RPMI8226 (cell line): Measurements from ENCODE around the gene FNDC1.
"Not testable (repeated sequence)": the region's sequence is repeated elsewhere in the genome, so short reads cannot be mapped to it uniquely, and the experiment has no call there.

Experiments
- DNase-seq: peaks from one replicate; pipeline ENCODE4 v3.0.0-alpha.2; 2015

FNDC1 gene

DNA sequence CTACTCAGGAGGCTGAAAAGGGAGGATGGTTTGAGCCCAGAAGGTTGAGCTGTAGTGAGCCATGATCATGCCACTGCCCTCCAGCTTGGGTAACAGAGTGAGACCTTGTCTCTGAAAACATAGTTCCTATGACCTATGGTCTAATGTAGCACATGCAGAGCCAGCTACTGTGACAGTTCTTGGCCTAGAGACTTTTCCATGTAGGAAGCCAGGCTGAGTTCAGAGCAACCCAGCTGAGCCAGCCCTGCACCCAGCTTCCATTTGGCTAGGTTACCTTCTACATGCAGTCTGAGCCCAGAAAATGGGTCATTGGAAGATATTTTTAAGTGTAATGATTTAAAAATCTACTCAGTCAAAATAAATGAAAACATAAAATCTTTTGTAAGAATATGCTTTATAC is 92.8 kb downstream of the FNDC1 start:
- no peak for DNase-seq

DNA sequence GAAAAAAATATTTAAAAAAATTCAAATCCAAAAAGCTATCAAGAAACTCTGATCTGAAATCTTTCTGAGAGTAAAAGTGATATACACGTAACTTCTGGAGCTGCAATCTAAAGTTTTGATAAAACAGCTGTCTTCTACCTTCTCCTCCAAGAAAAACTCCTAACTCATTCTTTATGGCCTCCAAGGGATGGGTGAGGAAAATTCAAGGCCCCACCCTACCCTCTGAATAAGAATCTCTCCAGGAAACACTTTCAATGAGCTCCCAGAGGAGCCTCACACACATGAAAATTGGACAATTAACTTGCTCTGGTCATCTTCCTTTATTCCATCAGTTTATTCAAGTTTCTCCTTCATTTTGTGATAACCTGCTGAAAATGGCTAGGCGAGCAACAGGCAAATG is 93.4 kb downstream of the FNDC1 start:
- no peak for DNase-seq

DNA sequence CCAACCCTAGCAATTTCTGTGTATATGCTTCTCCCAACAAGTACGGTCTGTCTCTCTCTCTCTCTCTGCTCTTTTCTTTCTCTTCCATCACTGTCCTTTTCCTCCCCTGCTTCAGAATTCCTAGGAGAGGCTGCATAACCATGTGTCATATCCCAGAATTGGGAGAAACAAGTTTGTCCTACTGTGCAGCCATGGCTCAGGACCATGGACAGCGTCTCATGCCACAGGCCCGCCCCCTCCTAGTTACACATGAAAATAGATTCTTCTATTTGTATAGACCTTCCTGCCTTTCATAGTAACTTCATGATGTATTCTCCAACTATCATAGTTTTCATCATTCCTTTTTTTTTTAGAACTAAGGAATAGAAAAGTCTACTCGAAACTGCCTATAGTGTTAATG is 98.0 kb downstream of the FNDC1 start:
- peak; percentile 8 for DNase-seq

GRCh38 chr6:159268511-159268910 is 99.3 kb downstream of the FNDC1 start:
- no peak for DNase-seq

GRCh38 chr6:159271257-159271656 is 102.1 kb downstream of the FNDC1 start:
- no peak for DNase-seq

DNA sequence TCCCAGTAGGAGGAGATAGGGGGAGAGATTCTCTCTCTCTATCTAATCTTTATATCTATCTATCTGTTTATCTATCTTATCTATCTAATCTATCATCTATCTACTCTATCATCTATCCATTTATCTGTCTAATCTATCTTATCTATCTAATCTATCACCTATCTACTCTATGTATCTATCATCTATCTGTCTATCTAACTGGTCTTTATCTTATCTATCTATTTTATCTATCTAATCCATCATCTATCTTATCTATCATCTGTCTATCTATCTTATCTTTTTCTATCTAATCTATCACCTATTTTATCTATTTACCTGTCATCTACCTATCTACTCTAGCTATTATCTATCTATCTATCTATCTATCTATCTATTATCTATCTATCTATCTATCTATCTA is 109.4 kb downstream of the FNDC1 start:
- no peak for DNase-seq

GRCh38 chr6:159279790-159280277 is 110.6 kb downstream of the FNDC1 start:
- peak; percentile 12 for DNase-seq

DNA sequence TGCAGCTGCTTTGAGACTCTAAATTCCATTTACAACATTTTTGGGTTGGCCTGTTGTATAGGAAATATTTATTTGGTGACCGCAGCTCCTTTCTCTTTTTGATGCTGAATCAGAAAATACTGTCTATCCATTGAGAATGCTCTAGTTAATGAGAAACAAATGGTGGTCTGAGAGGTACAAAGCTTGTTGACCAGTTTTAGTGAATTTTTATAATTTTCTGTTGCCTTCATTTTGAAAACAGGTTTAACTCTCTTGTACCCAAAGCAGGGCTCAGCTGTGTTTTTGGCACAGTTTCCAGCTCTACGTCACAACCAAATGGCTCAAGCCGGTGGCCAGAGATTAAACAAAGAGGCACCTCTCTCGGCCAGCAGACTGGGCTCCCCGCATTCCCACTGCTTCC is 113.2 kb downstream of the FNDC1 start:
- no peak for DNase-seq

DNA sequence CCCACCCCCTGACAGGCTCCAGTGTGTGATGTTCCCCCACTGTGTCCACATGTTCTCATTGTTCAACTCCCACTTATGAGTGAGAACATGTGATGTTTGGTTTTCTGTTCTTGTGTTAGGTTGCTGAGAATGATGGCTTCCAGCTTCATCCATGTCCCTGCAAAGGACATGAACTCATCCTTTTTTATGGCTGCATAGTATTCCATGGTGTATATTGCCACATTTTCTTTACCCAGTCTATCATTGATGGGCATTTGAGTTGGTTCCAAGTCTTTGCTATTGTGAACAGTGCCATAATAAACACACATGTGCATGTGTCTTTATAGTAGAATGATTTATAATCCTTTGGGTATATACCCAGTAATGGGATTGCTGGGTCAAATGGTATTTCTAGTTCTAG is 115.5 kb downstream of the FNDC1 start:
- DNase-seq = not testable (repeated sequence)

GRCh38 chr6:159298840-159299239 is 129.6 kb downstream of the FNDC1 start:
- no peak for DNase-seq

DNA sequence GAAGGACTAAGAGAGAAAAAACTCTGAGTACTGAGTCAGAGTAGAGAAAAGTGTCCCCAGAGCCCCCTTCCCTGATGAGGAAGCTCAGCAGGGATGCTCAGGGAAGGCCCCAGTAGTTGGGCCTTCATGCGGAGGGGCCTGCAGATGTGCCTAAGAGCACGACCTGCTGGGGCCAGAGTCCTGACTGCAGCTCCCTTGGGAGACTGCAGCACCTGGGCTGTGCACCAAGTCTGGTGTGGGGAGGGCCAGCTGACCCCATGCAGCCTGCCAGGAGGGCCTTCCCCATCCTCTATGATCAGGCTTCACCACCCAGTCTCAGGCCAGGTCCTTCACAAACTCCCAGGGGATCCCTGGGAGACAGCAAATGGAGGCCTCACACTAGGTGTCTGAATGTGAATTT is 130.4 kb downstream of the FNDC1 start:
- DNase-seq = no peak

DNA sequence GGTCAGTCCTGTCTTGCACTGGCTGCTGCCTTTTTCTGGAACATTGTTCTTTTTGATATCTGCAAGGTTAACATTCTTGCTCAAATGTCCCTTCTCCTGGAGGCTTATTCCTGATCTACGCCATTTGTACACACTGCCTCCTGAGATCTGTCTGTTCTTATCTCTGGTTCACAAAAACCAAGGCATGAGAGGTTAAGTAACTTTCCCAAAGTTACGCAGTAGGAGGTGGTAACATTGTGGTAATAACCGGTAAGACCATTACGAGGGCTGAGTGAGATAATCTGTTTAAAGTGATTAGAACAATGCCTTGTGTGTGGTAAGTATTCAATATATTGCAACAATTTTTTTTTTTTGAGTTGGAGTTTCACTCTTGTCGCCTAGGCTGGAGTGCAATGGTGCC is 132.1 kb downstream of the FNDC1 start:
- no peak for DNase-seq

- DNase-seq = no peak
These were observed 132.8 kb downstream of the FNDC1 start for GRCh38 chr6:159301810-159302593.

DNA sequence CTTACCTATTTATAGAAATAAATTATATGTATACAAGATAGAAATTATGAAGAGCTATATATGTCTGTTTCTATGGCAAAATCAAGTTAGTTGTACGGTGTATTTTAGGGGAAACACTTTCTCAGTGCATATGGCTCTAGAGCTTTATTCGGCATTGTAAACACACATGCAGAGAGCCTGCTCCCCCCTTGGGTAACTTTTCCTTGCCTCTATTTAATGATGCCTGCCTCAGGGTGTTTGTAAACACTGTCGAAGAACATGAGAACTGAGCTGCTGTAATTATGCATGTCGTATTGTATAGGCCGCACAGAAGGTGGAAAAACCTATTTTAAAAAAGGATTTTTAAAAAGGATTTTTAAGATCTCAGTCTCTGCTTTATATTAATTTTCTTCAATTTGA is 133.4 kb downstream of the FNDC1 start:
- no peak for DNase-seq

DNA sequence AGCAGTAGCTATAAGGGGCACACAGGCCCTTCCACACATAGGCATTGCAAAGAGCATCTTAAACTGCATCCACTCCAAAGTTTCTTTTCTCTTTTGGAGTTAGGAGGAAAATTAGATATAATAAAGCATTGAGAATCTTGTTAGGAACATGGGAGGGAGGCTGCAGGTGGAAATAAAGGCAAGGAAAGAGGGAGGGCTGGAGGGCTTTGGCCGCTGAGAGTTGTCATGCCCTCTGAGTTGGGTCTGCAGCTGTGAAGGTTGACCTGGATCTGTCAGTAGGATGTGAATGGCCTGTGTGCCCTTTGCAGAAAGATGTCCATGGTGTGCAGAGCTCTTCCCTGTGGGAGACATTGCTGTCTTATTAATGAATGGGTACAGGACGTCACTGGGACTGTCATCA is 134.0 kb downstream of the FNDC1 start:
- DNase-seq = no peak

GRCh38 chr6:159303784-159304183 is 134.6 kb downstream of the FNDC1 start:
- no peak for DNase-seq

DNA sequence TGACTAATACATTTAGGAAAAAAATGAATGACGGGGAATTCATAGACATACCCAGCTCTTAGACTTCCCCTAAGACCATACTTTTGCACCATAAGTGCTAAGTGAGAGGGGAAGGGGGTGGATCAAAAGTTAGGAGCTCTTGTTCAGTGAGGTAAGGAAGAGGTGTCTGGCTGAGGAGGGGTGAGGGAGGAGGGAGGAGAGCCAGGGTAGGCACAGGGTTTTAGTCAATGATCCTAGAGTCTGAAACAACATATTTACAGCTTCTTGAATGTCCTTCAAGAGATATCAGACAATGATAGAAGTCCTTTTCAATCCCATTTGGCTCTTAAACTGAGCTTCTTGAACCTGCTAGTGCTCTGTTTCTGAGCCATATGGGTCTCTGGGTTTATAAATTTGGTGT is 135.4 kb downstream of the FNDC1 start:
- no peak for DNase-seq

GRCh38 chr6:159305159-159305558 is 136.0 kb downstream of the FNDC1 start:
- no peak for DNase-seq

DNA sequence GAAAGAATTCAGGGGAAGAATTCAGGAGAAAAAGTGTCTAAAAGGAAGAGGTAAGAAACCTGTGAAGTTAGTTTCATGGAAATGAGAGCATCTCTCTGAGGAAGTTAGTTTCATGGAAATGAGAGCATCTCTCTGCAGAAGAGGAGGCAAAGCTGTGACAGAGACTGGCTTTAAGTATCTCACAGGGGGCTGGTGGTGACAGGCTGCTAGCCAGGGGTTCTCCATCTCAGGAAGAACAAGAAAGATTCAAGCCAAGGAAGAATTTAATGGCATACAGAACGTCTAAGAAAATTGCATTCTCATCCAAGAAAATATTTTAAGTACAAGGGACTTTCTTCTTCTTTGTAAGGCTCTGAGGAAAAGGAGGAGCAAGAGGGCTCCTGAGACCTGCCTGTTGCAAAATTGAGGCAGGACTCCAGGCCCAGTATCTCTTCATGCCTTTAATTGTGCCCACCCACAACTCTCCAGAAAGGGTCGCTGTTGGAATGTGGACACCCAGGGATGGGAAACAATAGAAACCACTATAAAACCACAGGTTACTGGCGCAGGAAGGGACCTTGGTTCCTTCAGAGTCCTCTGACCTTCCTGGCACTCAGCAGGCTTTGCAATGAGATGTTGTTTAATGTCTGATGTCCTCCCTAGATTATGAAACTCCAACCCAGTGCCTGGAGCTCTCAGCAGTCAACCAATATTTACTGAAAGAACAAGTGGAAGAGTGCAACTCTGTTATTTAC is 136.8 kb downstream of the FNDC1 start:
- no peak for DNase-seq

DNA sequence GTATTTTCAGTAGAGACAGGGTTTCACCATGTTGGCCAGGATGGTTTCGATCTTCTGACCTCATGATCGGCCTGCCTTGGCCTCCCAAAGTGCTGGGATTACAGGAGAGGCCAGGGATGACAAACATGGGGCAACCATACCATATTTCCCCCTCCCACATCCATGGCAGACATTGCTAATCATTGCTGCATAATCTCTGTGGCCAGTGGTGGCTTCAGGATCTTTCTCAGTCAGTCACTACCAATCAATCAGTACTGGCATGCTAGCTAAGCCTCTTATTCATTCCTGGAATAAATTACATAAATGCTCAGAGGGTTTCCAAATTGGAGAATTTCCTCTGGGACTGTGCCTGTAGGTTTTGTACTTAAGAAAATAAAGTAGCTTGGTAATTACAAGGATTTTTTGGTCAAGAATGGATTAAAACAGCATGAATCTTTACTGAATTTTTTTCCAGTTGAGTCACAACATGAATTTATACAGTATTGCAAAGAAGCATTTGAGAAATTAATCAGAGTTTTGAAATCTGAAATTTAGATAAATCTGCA is 138.1 kb downstream of the FNDC1 start:
- DNase-seq = no peak

- DNase-seq = no peak
These were observed 139.0 kb downstream of the FNDC1 start for GRCh38 chr6:159308198-159308597.

GRCh38 chr6:159309723-159310122 is 140.5 kb downstream of the FNDC1 start:
- no peak for DNase-seq

DNA sequence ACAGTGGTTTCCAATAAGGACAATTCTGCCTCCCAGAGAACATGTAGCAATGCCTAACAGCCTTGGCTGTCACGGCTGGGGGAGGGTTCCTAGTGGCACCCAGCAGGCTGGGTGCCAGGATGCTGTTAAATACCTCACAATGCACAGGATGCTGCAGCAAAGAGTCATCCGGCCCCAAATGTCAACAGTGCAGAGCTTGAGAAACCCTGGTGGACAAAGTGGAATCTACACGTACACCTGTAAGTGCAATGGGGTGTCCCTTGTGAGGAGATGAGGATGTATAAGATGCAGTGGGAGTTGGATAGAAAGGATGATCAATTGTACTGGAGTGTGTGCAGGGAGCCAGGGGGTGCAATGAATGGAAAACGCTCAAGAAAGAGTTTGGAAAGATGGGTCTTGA is 142.4 kb downstream of the FNDC1 start:
- DNase-seq = peak; percentile 6

DNA sequence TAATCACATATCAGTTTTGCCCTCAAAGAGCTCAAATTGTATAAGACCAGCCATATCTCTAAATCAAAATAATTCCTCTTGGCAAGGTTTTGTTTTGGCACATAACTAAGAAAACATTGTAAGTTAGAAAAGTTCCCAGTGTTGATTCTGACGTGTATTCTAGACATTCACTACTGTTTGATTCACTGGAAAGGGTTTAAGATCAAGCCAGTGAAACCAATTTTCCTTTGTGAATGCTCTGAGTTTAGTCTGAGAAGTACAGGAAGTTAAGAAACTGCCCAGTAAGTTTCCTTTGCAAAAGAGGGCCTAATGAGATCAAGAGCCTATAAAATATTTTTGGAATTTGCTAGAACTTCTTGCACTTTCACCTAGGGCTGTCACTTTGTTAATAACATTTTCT is 143.0 kb downstream of the FNDC1 start:
- DNase-seq = no peak
